ENCODE data around the gene HDGF. TPM values are rescaled to one million over a fixed set of nuclear protein-coding genes. Genes with fewer than 3 reads are reported as not detected.

The HDGF gene
- total RNA-seq = 108 and 138 TPM in 2 replicates
- 99.1 and 126 TPM in 2 replicates for polyA plus RNA-seq
- 169 and 241 TPM in 2 replicates for polyA plus RNA-seq (2012)
- 156 and 196 TPM in 2 replicates for polyA minus RNA-seq (ENCODE audit: low replicate concordance)

DNA sequence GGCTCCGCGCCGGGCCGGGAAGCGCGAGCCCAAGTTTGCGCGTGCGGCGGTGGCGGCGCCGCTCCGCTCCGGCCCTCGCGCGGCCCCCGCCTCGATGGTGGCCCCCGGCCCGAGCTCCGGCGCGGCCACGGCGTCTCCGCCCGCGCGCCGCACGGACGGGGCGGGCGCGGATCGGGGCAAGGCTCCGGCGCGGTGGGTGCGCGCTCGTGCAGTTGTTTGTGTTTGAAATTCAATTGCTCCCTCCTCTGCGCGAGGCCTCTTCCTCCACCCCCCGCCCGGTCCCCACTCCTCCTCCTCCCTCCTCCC is at the start of gene HDGF:
Gene HDGF, minus strand, starts transcription at position 225 of the 306 bp plus-strand sequence. CDS start 246 bp downstream, outside the sequence.
- DNase-seq (ENCODE audit: low read depth in 2 of 2) = no peak
- Histone ChIP-seq H3K9ac (ENCODE audit: insufficient read depth, low read length) (peak within 1 kb of the TSS; percentile 89), H3K4me3 (replicated peaks in 1 of 4; ENCODE audit: control extremely low read depth in 1 of 4, insufficient read depth in 1 of 4, low read depth in 3 of 4, low read length in 4 of 4) (peak within 1 kb of the TSS; percentile 83 to 95 (median 90)), H3K36me3 (ENCODE audit: control insufficient read depth, insufficient read depth, low read length) (no peaks in the 10 kb centered on the region), H2AFZ (ENCODE audit: low read length) (peak within 1 kb of the TSS; percentile 73), H3K4me1 (ENCODE audit: control insufficient read depth, extremely low read depth, insufficient read depth, low read length) (peaks cover 29% of the 10 kb centered on the region), H3K4me2 (ENCODE audit: extremely low read depth, insufficient read depth, low read length) (peak within 1 kb of the TSS; percentile 87), H3K9me3 (ENCODE audit: control insufficient read depth, insufficient read depth, low read depth, low read length) (no peaks in the 10 kb centered on the region), H4K20me1 (ENCODE audit: control insufficient read depth, extremely low read depth, insufficient read depth, low read length) (no peaks in the 10 kb centered on the region), H3K27me3 (ENCODE audit: control insufficient read depth, insufficient read depth, low read length) (no peaks in the 10 kb centered on the region), H3K27ac (ENCODE audit: insufficient read depth, low read length) (peak within 1 kb of the TSS; percentile 100), H3K79me2 (ENCODE audit: control insufficient read depth, insufficient read depth, low read length) (peaks cover 54% of the 10 kb centered on the region)
- no peak for TF ChIP-seq EZH2 (IDR thresholded peaks at IDR 0.05; ENCODE audit: low read length, missing control alignments)
- TF ChIP-seq, protein P1, sequence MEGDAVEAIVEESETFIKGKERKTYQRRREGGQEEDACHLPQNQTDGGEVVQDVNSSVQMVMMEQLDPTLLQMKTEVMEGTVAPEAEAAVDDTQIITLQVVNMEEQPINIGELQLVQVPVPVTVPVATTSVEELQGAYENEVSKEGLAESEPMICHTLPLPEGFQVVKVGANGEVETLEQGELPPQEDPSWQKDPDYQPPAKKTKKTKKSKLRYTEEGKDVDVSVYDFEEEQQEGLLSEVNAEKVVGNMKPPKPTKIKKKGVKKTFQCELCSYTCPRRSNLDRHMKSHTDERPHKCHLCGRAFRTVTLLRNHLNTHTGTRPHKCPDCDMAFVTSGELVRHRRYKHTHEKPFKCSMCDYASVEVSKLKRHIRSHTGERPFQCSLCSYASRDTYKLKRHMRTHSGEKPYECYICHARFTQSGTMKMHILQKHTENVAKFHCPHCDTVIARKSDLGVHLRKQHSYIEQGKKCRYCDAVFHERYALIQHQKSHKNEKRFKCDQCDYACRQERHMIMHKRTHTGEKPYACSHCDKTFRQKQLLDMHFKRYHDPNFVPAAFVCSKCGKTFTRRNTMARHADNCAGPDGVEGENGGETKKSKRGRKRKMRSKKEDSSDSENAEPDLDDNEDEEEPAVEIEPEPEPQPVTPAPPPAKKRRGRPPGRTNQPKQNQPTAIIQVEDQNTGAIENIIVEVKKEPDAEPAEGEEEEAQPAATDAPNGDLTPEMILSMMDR (conservative IDR thresholded peaks at IDR 0.05 in 1 of 2, IDR thresholded peaks at IDR 0.05 in 1 of 2; ENCODE audit: low read depth in 1 of 2, low read length in 2 of 2) = no peak

- no peak for TF ChIP-seq EZH2 (IDR thresholded peaks at IDR 0.05; ENCODE audit: low read length, missing control alignments)
- TF ChIP-seq, protein P1 (conservative IDR thresholded peaks at IDR 0.05 in 1 of 2, IDR thresholded peaks at IDR 0.05 in 1 of 2; ENCODE audit: low read depth in 1 of 2, low read length in 2 of 2) = peak; percentile 90
- Histone ChIP-seq H3K4me1 (ENCODE audit: control insufficient read depth, extremely low read depth, insufficient read depth, low read length) (peaks cover 2% of the 10 kb centered on the region), H3K9me3 (ENCODE audit: control insufficient read depth, insufficient read depth, low read depth, low read length) (no peaks in the 10 kb centered on the region), H2AFZ (ENCODE audit: low read length) (no peak overlapping the region), H3K4me3 (replicated peaks in 1 of 4; ENCODE audit: control extremely low read depth in 1 of 4, insufficient read depth in 1 of 4, low read depth in 3 of 4, low read length in 4 of 4) (no peak overlapping the region), H3K79me2 (ENCODE audit: control insufficient read depth, insufficient read depth, low read length) (no peaks in the 10 kb centered on the region), H3K27ac (ENCODE audit: insufficient read depth, low read length) (no peak overlapping the region), H3K27me3 (ENCODE audit: control insufficient read depth, insufficient read depth, low read length) (no peaks in the 10 kb centered on the region), H3K9ac (ENCODE audit: insufficient read depth, low read length) (no peak overlapping the region), H3K4me2 (ENCODE audit: extremely low read depth, insufficient read depth, low read length) (no peak overlapping the region), H4K20me1 (ENCODE audit: control insufficient read depth, extremely low read depth, insufficient read depth, low read length) (no peaks in the 10 kb centered on the region), H3K36me3 (ENCODE audit: control insufficient read depth, insufficient read depth, low read length) (peaks cover 10% of the 10 kb centered on the region)
- DNase-seq (ENCODE audit: low read depth in 2 of 2) = peak; percentile 55 to 64
Measured at GRCh38 chr1:156797212-156797871, 45.9 kb upstream of the HDGF start.

- DNase-seq (ENCODE audit: low read depth in 2 of 2) = peak in 1 of 2 donors; percentile 57
- Histone ChIP-seq H4K20me1 (ENCODE audit: control insufficient read depth, extremely low read depth, insufficient read depth, low read length) (no peaks in the 10 kb centered on the region), H3K4me2 (ENCODE audit: extremely low read depth, insufficient read depth, low read length) (no peak overlapping the region), H3K4me3 (replicated peaks in 1 of 4; ENCODE audit: control extremely low read depth in 1 of 4, insufficient read depth in 1 of 4, low read depth in 3 of 4, low read length in 4 of 4) (no peak overlapping the region), H3K4me1 (ENCODE audit: control insufficient read depth, extremely low read depth, insufficient read depth, low read length) (peaks cover 2% of the 10 kb centered on the region), H3K27ac (ENCODE audit: insufficient read depth, low read length) (no peak overlapping the region), H3K9me3 (ENCODE audit: control insufficient read depth, insufficient read depth, low read depth, low read length) (no peaks in the 10 kb centered on the region), H3K9ac (ENCODE audit: insufficient read depth, low read length) (no peak overlapping the region), H3K79me2 (ENCODE audit: control insufficient read depth, insufficient read depth, low read length) (no peaks in the 10 kb centered on the region), H2AFZ (ENCODE audit: low read length) (no peak overlapping the region), H3K36me3 (ENCODE audit: control insufficient read depth, insufficient read depth, low read length) (peaks cover 14% of the 10 kb centered on the region), H3K27me3 (ENCODE audit: control insufficient read depth, insufficient read depth, low read length) (no peaks in the 10 kb centered on the region)
- TF ChIP-seq EZH2 (IDR thresholded peaks at IDR 0.05; ENCODE audit: low read length, missing control alignments) = no peak
- TF ChIP-seq, protein P1 (conservative IDR thresholded peaks at IDR 0.05 in 1 of 2, IDR thresholded peaks at IDR 0.05 in 1 of 2; ENCODE audit: low read depth in 1 of 2, low read length in 2 of 2) = no peak
Measured at GRCh38 chr1:156796340-156797097, 45.0 kb upstream of the HDGF start.
